Measurements from ENCODE around the gene ROPN1.

- no peak for TF ChIP-seq CTCF (CRISPR knock-in tag; IDR thresholded peaks at IDR 0.05)
- no peak for TF ChIP-seq EZH2 (conservative IDR thresholded peaks at IDR 0.05; ENCODE audit: low read depth, low read length)
These were observed 34.6 kb upstream of the ROPN1 start for GRCh38 chr3:124026516-124026915.

Measured in HepG2 (cell line).